PFSK-1 (cell line): ENCODE results near the gene MAGOHB.

ENCODE experiments used
- FOXP2 ChIP-seq: optimal IDR thresholded peaks from 2 replicates; pipeline ENCODE3; 2011; ENCODE audit warnings: borderline replicate concordance, control low read depth, inconsistent platforms; ENCODE audit not compliant: insufficient read depth; ENCODE audit errors: extremely low read length, extremely low read depth
- POLR2AphosphoS5 ChIP-seq: IDR thresholded peaks from 2 replicates; pipeline ENCODE4 v1.6.1; 2012; ENCODE audit warnings: low read depth, mild to moderate bottlenecking, control low read depth, low read length, moderate library complexity
- REST ChIP-seq, 2 experiments: IDR thresholded peaks; 2 replicates each; pipeline versions ENCODE4 v1.6.1 to v1.8.0; 2011 to 2012; ENCODE audit warnings: low read depth in 2 of 2, low read length in 2 of 2, control low read depth in 1 of 2, inconsistent platforms in 1 of 2, mild to moderate bottlenecking in 1 of 2, moderate library complexity in 1 of 2; ENCODE audit not compliant: insufficient read depth in 1 of 2
- SIN3A ChIP-seq: IDR thresholded peaks from 2 replicates; pipeline ENCODE4 v1.6.1; 2012; ENCODE audit warnings: mild to moderate bottlenecking, low read length, moderate library complexity, borderline replicate concordance; ENCODE audit not compliant: insufficient read depth
- TAF1 ChIP-seq: IDR thresholded peaks from 2 replicates; pipeline ENCODE4 v1.6.1; 2012; ENCODE audit warnings: low read length, control low read depth, borderline replicate concordance; ENCODE audit not compliant: insufficient read depth

MAGOHB gene

DNA sequence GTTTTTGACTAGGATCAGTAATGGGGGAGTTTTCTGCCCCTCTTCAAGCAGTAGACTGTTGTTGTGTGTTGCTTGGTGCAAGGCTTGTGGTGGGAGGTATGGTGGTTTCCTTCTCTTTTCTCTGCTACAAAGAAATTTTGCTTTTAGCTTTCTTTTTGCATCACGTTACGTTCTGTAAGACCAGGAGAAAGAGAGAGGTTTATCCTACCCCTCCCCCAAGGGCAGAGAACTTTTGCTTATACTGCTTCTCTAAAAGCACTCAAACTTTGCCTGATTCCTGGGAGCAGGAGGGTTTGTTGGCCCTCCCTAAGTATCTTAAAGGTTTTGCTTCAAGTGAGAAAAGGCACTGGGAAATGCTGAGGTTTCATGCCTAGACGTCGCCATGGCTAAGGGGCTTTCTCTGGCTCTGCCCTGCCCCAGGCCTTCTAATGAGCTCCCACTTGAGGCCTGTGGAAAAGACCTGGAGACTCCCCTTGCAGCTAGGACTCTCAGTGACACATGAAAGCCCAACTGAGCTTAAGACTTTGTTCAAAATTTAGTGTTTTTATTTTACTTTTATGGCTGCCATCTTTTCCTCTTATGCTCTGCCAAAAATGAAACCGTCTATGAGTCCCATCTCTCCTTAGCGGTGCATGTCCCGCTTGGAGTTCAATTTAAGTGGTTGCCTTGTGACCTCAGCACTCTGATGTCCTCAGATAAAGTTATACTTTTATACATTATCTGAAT lies 58.5 kb downstream of the MAGOHB start:
- no peak for TF ChIP-seq POLR2AphosphoS5

GRCh38 chr12:10554228-10554755 lies 59.1 kb downstream of the MAGOHB start:
- TF ChIP-seq REST (IDR thresholded peaks at IDR 0.05; ENCODE audit: insufficient read depth in 1 of 2, low read depth in 2 of 2, low read length in 2 of 2): no peak
- TF ChIP-seq FOXP2: no peak
- TF ChIP-seq POLR2AphosphoS5: no peak
- TF ChIP-seq SIN3A: no peak
- TF ChIP-seq TAF1: no peak
